ENCODE results near the gene DVL2. TPM values are rescaled to one million over a fixed set of nuclear protein-coding genes. Genes with fewer than 3 reads are reported as not detected.
A peak's percentile ranks its signal among the peaks of the same experiment; 100 is the strongest.

The DVL2 gene
- 38.3 and 41.3 TPM in 2 replicates for total RNA-seq (2022)
- Bru-seq, nascent RNA: percentile 58 among the genes with signal in this experiment
- percentile 68 among the genes with signal in this experiment for BruChase-seq, experiment 1, labeled RNA remaining after a 2-hour chase
- BruChase-seq, experiment 2, labeled RNA remaining after a 6-hour chase: percentile 73 among the genes with signal in this experiment
- long read RNA-seq, transcript DVL2-201 (15 exons, 3,018 nt): major isoform, 27 of 71 reads
- long read RNA-seq, partial matches to known transcripts: 25 of 71 reads
- long read RNA-seq, other reads (novel, unspliced or antisense): 19 of 71 reads

GRCh38 chr17:7234083-7234951 is at the start of gene DVL2:
TSS of gene DVL2 (minus strand) at chr17:7234517. CDS start at chr17:7234262, 255 bp downstream.
- no peaks in the 10 kb centered on the region for H3K27me3 ChIP-seq (replicated peaks; ENCODE audit: control insufficient read depth, insufficient read depth, low read length)
- Mint-ChIP-seq H3K27me3 (ENCODE audit: insufficient read depth, unreplicated experiment) (no peaks in the 10 kb centered on the region), H3K4me1 (ENCODE audit: low read depth, unreplicated experiment) (peaks cover 13% of the 10 kb centered on the region), H3K27ac (ENCODE audit: unreplicated experiment) (peak within 1 kb of the TSS; percentile 85), H3K36me3 (ENCODE audit: insufficient read depth, unreplicated experiment) (peaks cover 76% of the 10 kb centered on the region), H3K9me3 (ENCODE audit: unreplicated experiment) (no peaks in the 10 kb centered on the region), H3K4me3 (ENCODE audit: unreplicated experiment) (peak within 1 kb of the TSS; percentile 93)
- peak; percentile 88 to 91 for DNase-seq
- H3K4me1 ChIP-seq: no peaks in the 10 kb centered on the region
- TF ChIP-seq, protein P1, sequence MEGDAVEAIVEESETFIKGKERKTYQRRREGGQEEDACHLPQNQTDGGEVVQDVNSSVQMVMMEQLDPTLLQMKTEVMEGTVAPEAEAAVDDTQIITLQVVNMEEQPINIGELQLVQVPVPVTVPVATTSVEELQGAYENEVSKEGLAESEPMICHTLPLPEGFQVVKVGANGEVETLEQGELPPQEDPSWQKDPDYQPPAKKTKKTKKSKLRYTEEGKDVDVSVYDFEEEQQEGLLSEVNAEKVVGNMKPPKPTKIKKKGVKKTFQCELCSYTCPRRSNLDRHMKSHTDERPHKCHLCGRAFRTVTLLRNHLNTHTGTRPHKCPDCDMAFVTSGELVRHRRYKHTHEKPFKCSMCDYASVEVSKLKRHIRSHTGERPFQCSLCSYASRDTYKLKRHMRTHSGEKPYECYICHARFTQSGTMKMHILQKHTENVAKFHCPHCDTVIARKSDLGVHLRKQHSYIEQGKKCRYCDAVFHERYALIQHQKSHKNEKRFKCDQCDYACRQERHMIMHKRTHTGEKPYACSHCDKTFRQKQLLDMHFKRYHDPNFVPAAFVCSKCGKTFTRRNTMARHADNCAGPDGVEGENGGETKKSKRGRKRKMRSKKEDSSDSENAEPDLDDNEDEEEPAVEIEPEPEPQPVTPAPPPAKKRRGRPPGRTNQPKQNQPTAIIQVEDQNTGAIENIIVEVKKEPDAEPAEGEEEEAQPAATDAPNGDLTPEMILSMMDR (IDR thresholded peaks at IDR 0.05; ENCODE audit: insufficient read depth in 1 of 2, low read depth in 1 of 2, low read length in 1 of 2, severe bottlenecking in 1 of 2, unreplicated experiment in 1 of 2): no peak
- intact Hi-C loops (cut with micrococcal nuclease; ENCODE audit: unreplicated experiment): no loop called here
- TSS peak; percentile 31 for BruUV-seq (replicated peaks)
- H3K36me3 ChIP-seq (ENCODE audit: control insufficient read depth, insufficient read depth, low read length): no peaks in the 10 kb centered on the region; the same call in none of the 2 replicates
- POLR2A ChIA-PET: interaction anchor here (0.5 to 1.2 kb wide), 3 partner anchors 15 to 1905 kb away, joined by 4 to 6 read pairs (median 5); partner anchors contain the start of genes ACADVL and DLG4
- CTCF ChIA-PET: interaction anchor here (0.9 kb wide), 1 partner anchor 14 kb away, joined by 3 read pairs; no protein-coding TSS in a partner anchor
- peak within 1 kb of the TSS; percentile 65 for H3K4me3 ChIP-seq (ENCODE audit: low read depth, low read length)
- H3K9me3 ChIP-seq: no peaks in the 10 kb centered on the region

- intact Hi-C loops (cut with micrococcal nuclease; ENCODE audit: unreplicated experiment): no loop called here
- H3K9me3 ChIP-seq: no peaks in the 10 kb centered on the region
- Mint-ChIP-seq H3K27ac (ENCODE audit: unreplicated experiment) (no peak overlapping the region), H3K9me3 (ENCODE audit: unreplicated experiment) (no peaks in the 10 kb centered on the region), H3K4me1 (ENCODE audit: low read depth, unreplicated experiment) (peaks cover 8% of the 10 kb centered on the region), H3K36me3 (ENCODE audit: insufficient read depth, unreplicated experiment) (peaks cover 5% of the 10 kb centered on the region), H3K4me3 (ENCODE audit: unreplicated experiment) (no peak overlapping the region), H3K27me3 (ENCODE audit: insufficient read depth, unreplicated experiment) (no peaks in the 10 kb centered on the region)
- BruUV-seq (replicated peaks): no TSS peak
- TF ChIP-seq, protein P1 (IDR thresholded peaks at IDR 0.05; ENCODE audit: insufficient read depth in 1 of 2, low read depth in 1 of 2, low read length in 1 of 2, severe bottlenecking in 1 of 2, unreplicated experiment in 1 of 2): no peak
- H3K4me1 ChIP-seq: peaks cover 3% of the 10 kb centered on the region; the same call in 1 of the 2 replicates
- H3K36me3 ChIP-seq (ENCODE audit: control insufficient read depth, insufficient read depth, low read length): no peaks in the 10 kb centered on the region
- H3K27me3 ChIP-seq (replicated peaks; ENCODE audit: control insufficient read depth, insufficient read depth, low read length): no peaks in the 10 kb centered on the region
- CTCF ChIA-PET: interaction anchor here (1.1 kb wide), 1 partner anchor 13 kb away, joined by 3 read pairs; no protein-coding TSS in a partner anchor
- DNase-seq: no peak
- H3K4me3 ChIP-seq (ENCODE audit: low read depth, low read length): no peak overlapping the region
- POLR2A ChIA-PET: interaction anchor here (0.6 kb wide), 1 partner anchor 30 kb away, joined by 3 read pairs; no protein-coding TSS in a partner anchor
These were observed 49.3 kb upstream of the DVL2 start for GRCh38 chr17:7283471-7284216.

All from Caco-2 (cell line).